ENCODE results near the gene EPB41L4B.
"Not testable (repeated sequence)": the region's sequence is repeated elsewhere in the genome, so short reads cannot be mapped to it uniquely, and the experiment has no call there.

Gene EPB41L4B

DNA sequence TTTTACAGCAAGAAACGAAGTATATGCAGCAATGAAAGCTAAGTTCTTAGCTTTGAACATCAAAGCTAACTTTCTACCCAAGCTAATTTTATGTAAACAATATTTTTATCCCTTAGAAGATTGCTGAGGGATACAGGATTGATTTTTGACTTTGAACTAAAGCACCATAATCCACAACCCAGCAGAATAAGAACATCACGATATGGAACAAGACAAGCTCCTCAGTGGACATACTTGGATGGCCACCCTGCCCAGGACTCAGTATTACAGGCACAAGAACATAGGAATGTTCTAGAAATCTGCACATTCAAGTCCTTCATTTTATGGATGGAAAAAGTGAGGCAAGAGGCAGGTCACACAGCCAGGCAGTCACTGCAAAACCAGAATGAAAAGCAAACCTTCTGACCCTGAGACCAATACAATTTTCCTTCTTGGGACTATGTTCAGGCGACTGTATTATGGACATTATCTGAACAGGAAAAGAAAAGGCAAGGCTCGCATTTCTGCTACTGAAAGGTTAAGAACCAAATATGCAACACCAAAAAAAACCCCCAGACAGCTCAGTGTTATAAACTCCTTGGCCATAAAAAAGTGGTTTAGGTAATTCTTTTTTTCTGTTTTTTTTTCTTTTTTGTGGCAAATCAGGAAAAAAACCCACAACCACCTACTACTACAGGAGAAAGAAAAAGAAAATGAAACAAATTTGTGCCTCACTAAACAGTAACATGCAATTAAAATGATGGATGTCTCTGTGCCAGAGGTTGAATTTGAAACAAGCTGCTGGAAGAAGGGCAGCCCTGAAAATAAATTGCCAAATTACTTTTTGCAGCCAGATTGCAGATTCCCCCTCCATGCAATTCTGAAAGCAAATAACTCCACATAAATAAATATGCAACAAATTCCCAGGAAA, 25.4 kb downstream of the EPB41L4B start:
- DNase-seq, result no peak

GRCh38 chr9:109290385-109290784, 30.5 kb downstream of the EPB41L4B start:
- no peak for DNase-seq

- no peak for DNase-seq
Observed at GRCh38 chr9:109289931-109290330, 30.9 kb downstream of the EPB41L4B start.

- DNase-seq, result no peak
Observed at GRCh38 chr9:109289186-109289585, 31.7 kb downstream of the EPB41L4B start.

DNA sequence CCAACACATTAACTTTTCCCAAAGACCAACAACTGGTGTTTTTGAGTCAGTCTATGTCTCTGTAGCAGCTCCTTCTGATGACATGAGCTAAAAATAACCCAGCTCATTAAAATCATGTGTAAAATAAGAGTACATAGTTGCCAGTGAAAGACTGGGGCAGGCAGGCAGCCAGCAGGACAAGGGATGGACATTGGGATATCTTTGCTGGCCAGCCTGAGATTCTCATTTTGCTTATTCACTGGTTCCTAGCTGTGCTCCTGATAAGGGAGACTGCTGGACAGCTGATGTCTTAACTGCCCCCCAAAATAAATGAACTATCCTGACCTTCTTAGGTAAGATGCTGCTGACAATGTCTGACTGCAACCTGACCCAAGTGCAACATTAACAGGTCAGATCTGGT, 33.9 kb downstream of the EPB41L4B start:
- DNase-seq, result no peak

- no peak for DNase-seq
Observed at GRCh38 chr9:109286571-109286977, 34.3 kb downstream of the EPB41L4B start.

DNA sequence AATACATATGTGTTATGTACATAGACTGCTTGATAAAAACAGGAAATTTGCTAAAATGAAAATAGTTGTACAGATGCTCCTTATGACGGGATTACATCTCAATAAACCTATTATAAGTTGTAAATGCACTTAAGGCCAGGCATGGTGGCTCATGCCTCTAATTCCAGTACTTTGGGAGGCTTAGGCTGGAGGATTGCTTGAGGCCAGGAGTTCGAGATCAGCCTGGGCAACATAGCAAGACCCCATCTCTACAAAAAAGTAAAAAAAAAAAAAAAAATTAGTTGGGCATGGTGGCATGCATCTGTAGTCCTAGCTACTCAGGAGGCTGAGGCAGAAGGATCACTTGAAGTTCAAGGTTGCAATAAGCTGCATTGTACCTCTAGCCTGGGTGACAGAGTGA, 37.2 kb downstream of the EPB41L4B start:
- DNase-seq, result not testable (repeated sequence)

DNA sequence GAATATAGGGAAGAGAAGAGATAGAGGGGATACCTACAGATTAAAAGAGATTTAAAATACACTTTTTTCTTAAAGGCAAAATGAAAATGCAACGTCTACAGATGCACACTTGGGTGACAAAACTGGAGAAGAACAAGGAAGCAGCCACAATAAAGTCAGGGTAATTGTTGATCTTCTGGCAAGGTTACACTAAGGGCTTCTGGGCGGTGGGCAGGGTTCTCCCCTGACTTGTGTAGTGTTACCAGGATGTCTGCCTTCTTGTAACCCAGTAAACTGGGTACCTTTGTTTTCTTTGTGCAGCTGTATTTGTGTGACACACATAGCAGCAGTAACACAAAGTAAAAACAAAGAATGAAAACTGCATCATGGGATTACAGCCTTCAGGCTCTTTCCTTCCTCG, 37.8 kb downstream of the EPB41L4B start:
- no peak for DNase-seq

DNA sequence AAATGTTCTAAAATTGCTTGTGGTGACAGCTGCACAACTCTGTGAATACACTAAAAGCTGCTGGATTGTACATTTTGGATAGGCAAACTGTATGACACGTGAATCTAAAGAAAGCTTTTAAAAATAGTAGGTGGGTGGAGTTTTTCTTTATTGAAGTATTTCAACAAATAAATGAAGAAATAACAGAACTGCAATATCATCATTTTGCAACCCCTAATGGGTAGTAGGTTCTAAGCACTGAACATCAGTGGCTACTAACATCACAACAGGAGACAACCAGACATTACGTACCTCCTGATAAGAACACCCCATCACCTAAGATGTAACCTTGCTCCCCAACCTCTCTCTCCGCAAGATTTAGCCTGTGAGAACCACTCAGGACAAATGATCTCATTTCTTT, 38.6 kb downstream of the EPB41L4B start:
- no peak for DNase-seq

GRCh38 chr9:109281518-109281917, 39.3 kb downstream of the EPB41L4B start:
- DNase-seq, result no peak

- DNase-seq, result no peak
Observed at GRCh38 chr9:109278848-109279247, 42.0 kb downstream of the EPB41L4B start.

DNA sequence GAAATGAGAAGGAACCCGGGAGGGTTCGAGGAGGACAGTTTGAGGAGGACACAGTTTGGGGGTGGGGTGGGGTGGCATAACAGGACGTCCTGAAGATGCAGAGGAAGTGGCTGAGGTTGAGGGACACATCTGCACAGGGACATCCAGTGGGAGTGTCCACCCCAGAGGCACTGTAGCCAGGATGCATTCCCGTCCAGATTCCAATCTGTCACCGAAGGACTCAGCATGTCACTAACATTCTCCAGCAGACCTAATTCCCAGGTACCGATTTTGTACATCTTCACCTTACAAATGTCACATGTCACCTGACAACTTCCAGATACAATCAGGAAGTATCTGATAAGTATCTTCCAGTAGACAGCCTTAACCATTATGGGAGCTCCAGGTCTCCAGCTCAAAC, 42.6 kb downstream of the EPB41L4B start:
- DNase-seq, result no peak

- DNase-seq, result no peak
Observed at GRCh38 chr9:109277451-109277850, 43.4 kb downstream of the EPB41L4B start.

DNA sequence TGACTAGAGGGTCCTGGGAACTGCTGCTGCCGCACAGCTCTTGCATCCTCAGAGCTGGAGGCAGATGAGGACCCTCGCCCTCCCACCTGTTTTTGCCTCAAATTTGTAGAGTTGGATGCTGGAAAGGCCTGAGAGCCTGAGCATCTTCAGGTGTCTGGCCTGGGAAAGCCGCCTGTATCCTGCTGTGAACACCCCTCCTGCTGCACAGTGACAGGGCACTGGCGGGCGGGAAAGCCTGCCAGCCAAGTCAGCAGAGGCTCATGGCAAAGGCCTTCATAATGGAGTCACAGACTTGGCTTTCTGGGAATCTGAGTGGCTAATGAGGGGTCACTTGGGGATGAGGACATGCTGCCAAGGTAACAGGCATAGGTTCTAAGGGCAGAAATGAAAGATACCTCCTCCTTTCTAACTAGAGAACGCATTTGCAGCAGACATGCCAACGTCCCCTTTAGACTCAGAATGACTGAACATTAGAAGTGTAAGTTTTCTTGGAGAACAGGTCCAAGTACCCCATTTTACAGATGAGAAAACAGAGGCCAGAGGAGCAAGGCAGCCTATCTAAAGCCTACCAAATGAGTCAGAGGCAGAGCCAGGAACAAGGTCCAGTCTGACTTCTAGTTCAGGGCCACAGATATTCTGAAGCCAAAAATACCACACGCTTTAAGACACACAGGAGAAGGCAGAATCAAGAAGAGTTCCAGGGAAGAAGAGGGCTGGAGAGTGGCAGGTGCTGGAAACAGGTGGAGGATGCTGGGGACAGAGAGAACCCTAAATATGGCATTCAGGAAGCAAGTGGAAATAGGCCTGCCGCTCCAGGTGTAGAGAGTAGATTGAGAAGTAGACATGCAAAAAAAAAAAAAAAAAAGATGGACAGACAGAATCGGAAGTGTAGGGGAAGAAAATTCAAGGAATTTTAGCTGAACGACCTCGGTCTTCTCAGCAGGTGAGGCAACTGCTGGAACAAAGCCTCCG, 44.1 kb downstream of the EPB41L4B start:
- no peak for DNase-seq

- DNase-seq, result peak; percentile 58
Observed at GRCh38 chr9:109274884-109275730, 45.8 kb downstream of the EPB41L4B start.

DNA sequence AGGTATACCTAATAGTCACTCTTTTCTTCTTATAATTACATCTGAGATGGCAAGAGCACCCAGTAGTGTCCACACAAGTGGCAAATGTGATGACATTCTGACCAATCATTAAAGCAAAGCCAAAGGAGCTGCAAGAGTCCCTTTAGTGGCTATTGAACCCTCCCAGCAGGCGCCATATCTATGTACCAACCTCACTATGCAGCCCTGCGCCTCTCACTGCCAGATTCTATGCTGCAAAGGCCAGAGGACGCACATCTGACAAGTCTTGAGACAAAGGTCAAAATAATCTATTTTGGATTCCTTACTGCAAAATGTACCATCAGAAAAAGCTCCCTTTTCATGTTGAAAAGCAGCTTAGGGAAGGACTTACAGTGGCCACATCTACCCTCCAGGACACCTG, 47.0 kb downstream of the EPB41L4B start:
- DNase-seq, result no peak

DNA sequence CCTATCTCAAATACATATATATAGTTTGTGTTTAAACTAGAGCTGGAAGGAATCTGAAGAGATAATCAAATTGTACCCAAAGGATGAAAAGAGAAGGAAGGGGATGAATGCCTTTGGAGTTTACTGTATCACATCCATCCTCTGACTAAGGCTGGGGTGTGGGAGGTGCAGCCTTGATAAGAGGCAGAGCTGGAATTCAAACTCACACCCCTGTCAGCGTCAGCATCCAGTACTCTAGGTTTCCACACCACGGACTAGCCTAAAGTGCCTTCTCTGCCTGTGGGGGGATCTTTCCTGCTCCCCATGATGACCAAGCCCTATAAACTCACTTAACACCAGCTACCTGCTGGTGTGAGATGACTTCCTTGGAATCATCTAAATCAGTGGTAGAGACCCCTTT, 48.1 kb downstream of the EPB41L4B start:
- no peak for DNase-seq

- DNase-seq, result no peak
Observed at GRCh38 chr9:109272045-109272444, 48.8 kb downstream of the EPB41L4B start.

- DNase-seq, result no peak
Observed at GRCh38 chr9:109270971-109271925, 49.6 kb downstream of the EPB41L4B start.

DNA sequence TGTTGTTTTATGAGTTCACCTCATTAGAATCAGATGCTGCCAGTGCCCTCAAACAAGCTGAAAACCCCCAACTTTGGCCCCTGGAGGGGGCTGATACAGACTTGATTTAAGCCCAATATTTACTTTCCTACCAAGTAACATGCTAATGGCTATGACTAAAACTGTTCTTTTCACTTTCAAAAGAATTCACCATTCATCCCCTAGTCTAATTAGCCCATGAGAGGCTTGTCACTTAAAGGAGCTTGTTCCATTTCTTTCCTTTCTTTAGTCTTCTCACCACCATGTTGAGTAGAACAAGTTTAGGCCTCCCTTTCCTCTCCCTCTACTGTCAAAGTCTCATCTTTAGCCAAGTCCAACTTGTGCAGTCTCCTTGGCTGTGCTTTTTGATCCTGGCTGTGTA, 50.4 kb downstream of the EPB41L4B start:
- DNase-seq, result no peak

DNA sequence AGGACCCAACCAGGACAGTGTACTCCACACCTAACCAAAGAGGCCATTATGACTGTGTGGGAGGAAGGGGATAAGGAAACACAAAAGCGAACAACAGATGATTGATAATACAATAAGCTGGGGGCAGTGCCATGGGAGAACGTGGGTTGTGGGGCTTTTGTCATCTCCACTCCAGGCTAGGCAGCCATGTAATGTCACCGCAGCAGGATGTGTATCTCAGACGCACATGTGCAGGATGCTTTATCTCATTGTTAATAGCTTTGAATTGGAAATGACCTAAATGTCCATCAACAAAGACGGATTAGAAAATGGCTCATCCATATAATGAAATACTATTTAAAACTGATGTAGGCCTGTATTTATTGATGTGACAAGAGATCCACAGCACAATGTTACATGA, 51.0 kb downstream of the EPB41L4B start:
- DNase-seq, result no peak

- no peak for DNase-seq
Observed at GRCh38 chr9:109269081-109269480, 51.8 kb downstream of the EPB41L4B start.

All from NCI-H1694 (cell line).